Putamen (tissue), 1 donor: ENCODE results near the gene GRM4.

Experiments
- DNase-seq: peaks from one replicate; pipeline ENCODE4 v3.0.0-alpha.2; 2016; ENCODE audit warnings: low spot score

GRM4 gene

DNA sequence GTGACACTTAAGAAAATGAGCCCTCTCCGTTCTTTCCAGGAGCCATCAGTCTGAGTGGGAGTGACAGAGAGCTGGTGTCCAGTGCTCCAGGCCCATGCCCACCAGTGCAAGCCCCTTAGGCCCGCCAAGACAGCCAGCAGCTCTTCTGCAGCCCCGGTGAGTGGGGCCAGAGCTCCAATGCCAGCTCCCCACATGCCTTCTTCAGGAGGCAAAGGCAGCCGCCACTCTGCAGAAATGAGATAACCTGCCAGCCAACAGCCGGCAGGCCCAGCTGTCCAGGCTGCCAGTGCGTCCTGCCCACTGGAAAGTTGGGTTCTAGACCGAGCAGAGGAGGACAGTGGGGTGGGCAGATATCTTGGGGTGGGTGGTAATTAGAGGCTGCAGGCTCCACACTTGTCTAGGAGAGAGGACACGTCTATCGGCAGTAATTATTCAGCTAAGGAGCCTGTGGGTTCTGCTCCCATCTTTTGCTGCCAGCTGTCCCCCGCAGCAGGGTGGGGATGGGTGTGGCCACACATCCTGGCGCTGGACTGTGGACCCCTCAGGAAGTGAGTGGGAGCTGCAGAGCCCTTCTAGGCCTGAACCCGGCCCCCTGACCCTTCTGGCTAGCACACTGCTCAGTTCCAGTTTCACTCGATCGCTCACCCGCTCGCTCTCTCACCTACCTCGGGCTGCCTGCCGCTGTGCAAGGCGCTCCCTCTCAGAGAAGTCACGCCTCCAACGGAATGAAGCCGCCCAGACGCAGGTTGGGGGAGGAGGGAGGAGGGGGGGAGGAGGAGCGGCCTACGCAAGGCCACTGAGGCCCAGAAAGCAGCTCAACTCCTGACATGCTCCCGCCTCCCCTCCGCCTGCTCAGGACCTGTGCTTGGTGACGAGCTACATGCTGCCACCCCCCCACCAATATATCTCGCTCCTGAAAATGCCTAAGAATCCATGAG lies 3.6 kb downstream of the GRM4 start:
- peak; percentile 84 for DNase-seq

DNA sequence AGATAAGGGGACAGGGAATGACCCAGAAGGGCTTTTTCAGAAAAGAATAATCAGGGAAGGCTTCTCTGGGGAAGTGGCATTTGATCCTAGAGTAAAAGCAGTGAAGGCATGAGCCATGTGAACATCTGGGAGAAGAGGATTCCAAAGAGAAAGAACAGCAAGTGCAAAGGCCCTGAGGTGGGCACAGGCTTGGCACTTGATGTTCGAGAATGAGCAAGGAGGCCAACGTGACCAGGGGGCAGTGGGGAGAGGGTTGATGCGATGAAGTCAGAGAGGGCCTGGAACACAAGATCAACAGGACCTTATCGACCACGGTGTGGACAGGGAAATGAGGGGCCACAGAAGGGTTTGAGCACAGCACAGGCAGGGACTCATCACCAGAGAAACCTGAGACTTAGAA lies 5.8 kb downstream of the GRM4 start:
- no peak for DNase-seq

DNA sequence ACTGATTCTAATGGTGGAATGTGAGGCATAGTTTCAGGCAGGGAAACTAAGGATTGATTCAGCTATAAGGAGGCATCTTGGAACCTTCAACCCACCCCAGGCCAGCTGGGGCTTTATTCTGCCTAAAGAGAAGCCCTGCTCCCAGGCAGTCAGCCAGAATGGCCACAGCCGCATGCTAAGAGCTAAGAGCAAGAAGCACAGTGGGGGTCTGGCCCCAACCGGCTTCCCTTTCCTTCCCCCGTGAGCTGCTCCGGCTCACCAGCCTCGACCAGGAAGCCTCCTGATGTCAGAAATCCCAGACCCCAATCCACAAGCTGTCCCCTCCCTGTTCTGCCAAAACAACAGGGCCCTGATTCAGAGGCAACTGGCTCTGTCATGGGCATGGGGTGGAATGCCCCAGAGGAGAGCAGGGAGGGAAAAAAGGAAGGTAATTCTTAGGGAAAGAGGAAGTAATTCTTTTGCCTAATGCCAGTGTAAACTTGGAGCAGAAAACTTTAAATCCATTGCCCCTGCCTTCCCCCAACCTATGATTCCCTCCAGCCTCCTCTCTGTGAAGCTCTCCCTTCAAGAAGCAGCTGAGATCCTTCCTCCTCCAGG lies 6.9 kb downstream of the GRM4 start:
- DNase-seq = no peak

GRCh38 chr6:34138191-34138590 lies 7.7 kb downstream of the GRM4 start:
- DNase-seq = no peak

- no peak for DNase-seq
Measured at GRCh38 chr6:34135541-34135940, 10.3 kb downstream of the GRM4 start.

DNA sequence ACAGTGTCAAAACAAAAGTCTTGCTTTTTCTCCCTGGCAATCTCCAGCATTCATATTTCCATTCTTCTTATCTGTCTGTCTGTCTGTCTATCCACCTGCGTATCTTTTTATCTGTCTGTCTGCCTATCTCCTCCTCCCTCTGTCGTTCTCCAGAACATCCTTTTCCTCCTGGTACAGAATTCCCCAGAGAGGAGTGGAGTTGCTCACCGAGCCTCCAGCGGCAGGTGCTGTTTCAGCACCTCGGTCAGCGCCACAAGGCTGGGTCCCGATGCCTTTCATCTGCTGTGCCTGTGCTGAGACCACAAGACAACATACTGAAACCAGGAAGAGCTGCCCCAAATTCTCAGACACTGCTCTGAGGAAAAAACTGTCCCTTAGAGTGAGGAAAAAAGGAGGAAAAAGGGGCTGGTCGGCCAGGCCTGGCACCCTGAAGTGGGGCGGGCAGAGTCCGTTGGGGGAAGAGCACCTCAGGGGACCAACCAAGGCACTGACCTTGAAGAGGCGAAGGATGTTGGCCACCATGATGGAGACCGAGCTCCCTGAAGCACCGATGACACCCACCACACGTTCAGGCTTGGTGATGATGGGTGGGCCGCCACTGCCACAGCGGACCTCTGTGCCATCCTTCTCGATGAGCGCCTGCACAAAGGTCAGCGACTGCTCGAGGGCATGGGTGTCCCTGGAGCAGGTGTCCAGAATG lies 13.3 kb downstream of the GRM4 start:
- no peak for DNase-seq

DNA sequence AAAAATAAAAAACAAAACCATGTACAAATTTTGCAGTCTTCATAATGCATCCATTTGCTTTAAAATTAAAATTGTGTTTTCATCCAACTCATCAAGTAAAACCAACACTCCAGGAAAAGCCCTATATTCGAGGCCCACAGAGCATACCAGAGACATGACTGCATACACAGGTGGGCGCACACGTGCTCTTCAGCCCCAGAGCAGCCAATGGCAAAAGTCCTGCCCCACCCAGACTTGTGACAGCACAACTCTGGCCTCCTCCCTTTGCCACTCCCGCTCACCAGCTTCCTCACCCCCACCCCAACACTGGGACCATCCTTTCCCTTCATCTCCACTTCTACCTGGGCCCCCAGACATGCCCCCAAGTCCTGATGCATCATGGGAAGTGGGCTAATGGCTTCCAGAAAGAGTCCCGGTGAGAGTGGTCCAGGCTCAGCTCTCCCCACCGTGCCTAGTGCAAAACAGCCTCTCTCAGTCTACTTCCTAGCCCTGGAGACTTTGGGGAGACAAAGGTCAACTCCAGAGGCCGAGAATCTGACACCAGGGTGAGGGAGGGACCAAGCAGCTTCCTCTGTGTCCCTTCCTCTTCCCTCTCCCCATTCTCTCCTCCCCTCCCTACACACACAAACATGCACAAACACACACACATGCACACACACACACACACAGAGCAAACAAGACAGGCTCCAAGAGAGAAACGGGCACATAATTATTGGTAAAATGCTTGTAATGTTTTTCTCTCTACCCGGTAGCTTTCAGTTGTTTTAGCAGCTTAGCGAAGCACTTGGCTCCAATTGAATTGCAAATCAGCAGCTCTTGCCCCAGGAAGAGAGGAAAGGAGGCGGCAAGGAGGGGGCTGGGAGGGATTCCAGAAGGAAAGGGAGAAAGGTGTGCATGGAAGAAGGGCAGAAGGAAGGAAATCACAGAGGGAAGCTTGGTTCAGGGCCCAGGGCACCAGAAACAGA lies 14.3 kb downstream of the GRM4 start:
- DNase-seq = no peak

- DNase-seq = no peak
Measured at GRCh38 chr6:34130862-34131261, 15.0 kb downstream of the GRM4 start.

DNA sequence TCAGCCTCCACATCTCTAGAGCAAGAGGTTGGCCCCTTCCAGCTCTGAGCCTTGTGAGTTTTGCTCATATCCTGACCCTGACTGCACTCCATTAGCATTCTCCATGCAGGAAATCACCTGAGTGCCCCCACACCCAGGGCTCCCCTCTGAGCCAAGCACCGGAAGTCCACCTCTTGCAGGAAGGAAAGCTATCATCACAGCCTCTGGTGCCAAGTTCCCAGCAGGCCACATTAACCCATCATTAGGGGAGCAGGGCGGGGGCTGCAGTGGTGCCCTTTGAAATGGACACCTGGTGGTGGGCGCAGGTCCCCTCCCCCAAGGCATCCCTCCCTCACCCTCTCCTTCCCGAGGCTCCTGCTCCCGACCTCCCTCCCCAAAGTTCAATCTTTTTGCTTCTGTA lies 16.1 kb downstream of the GRM4 start:
- DNase-seq = no peak

DNA sequence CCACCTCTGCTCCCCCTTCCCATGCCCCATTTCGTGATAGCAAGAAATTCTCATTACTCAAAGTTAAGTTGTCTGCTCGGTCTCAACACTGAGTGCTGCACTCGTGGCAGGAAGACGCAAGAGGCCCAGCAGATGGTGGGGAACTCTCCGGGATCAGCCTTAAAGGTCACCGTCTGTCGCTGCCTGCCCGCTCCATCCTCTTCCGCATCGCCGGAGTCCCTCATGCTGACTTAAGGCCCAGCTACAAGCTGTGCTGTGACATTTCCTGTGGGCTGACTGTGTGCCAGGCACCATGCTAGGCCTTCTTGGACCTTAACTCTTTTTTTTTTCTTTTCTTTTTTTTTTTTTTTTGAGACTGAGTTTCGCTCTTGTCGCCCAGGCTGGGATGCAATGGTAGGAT lies 17.8 kb downstream of the GRM4 start:
- no peak for DNase-seq

- DNase-seq = no peak
Measured at GRCh38 chr6:34126419-34126818, 19.5 kb downstream of the GRM4 start.

DNA sequence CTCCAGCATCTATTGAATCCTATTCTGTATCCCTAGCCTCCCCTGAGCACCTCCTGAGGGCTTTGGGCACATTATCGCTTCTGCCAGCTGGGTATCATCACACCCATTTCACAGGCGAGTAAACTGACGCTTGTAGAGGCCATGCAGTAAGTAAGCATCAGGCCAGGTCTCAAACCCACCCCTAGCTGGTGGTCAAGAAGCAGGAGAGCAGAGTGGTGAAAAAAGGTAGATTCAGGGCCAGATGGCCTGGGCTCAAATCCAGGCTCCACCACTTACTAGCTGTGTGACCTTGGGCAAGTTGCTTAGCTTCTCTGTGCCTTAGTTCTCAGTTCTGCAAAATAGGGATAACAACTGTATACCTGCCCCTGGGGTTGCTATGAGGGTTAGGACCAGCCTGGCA lies 19.9 kb downstream of the GRM4 start:
- no peak for DNase-seq

DNA sequence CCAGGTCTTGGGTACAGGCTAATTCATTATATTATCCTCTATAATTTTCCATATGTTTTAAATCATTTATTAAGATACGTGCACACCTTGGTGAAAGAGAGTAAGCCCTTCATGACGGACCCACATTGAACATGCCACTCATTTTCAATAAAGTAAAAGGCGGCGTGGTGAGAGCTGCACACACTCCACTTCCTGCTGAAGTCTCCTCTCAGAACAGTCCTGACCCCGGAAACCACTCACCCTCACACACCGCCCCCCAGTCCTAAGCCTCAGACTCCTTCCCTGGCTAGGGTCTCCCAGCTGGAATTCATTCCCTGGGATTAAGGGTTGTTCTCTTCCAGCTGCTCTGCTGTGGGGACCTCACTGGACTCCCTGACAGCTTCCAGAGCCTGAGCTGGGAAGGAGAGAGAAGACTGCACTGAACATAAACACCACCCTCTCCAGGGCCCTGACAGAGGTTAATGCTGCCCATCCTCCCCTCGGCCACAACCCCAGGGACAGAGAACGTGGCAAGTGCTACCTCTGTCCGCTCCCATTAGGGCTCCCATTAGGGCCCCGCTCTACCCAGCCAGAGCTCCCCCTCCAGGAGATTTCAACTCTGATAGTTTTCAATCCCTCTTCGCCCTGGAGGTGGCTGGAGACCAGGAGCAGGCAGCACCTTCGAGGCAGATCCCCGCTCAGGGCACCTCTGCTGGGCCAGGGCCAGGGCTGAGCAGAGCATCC lies 24.8 kb downstream of the GRM4 start:
- DNase-seq = no peak

DNA sequence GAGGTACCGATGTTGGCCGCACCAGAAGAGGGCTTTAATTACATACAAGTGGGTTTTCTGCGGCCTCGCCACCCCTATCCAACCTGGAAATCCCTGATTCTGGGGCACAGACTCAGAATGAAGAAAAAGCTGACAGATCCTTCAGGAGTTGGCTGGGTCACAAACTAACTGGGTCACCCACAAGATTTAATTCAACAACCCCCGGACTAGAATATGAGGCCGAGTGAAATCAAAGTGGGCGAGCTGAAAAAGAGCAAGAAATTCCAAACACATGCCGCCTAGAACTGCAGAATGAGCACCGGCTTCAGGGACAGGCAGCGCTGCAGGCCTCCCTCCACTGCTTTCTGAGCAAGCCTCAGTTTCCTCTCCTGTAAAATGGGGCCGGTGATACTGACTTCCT lies 30.0 kb downstream of the GRM4 start:
- peak; percentile 60 for DNase-seq

- DNase-seq = no peak
Measured at GRCh38 chr6:34115403-34115795, 30.5 kb downstream of the GRM4 start.

- no peak for DNase-seq
Measured at GRCh38 chr6:34114695-34115402, 31.0 kb downstream of the GRM4 start.

DNA sequence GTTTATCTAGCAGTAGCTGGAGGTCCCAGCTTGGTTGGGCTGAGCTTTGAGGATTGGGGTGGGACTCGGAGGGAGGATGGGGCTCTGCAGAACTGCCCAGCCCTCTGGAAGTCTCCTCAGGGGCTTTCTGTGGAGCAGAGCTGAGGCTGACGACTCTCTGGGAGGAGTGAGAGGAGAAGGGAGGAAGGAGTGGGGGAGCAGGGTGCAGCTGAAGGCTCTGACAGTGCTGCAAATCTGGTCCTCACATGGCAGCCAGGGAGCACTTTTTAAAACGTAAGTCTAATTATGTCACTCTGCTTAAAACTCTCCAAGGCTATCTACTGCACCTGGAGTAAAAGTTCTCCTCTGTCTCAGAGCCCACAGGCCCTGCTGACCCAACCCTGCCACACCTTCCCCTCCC lies 32.4 kb downstream of the GRM4 start:
- DNase-seq = no peak

GRCh38 chr6:34112126-34112525 lies 33.8 kb downstream of the GRM4 start:
- no peak for DNase-seq

DNA sequence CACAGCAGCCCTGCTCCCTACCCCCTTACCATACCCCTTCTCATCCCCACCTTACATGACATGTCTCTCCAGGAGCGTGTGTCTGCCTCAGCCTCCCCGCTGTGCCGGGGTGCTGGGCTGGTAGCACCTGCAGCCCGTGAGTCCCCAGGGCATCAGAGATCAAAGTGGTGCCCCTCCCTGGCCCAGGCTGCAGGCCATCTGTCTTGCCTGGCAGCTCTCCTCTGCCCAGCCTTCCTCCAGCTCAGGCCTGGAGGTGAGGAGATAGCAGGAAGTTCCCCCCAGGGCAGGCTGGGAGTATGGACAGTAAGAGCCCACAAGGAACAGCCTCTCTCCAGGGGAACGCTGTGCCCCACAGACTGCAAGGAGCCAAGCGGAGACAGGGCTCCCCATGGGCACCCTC lies 35.3 kb downstream of the GRM4 start:
- DNase-seq = no peak

DNA sequence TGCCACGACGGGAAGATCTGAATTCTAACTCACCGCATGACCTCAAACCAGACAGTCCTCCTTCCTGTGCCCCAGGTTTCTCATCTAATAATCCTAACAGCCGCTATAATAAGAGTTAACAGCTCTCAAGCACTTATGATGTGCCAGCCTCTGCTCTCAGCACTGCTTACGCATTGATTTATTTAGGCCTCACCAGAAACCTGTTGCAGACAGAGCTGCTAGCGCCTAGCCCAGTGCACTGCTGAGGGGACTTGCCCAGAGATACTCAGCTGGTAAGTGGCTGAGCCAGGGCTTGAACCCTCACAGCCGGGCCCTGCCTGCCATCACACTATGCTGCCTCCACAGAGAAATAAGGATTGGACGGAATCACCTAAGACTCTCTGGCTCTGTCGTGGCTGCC lies 37.7 kb downstream of the GRM4 start:
- DNase-seq = no peak

- no peak for DNase-seq
Measured at GRCh38 chr6:34106900-34107299, 39.0 kb downstream of the GRM4 start.
